ENCODE results near the gene GRK1.

DNA sequence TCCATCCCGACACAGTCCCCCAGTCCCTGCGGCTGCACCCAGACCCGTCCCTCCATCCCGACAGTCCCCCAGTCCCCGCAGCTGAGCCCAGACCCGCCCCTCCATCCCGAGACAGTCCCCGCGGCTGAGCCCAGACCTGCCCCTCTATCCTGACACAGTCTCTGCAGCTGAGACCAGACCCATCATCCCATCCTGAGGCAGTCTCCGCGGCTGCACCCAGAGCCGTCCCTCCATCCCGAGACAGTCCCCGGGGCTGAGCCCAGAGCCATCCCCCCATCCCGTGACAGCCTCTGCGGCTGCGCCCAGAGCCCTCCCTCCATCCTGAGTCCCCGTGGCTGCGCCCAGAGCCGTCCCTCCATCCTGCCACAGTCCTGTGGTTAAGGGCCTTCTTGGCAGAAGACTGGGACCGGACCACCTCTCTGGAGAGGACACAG lies 63.3 kb downstream of the GRK1 start:
- no peak for TF ChIP-seq CTCF (conservative IDR thresholded peaks at IDR 0.05; ENCODE audit: low read length)
- TF ChIP-seq EZH2phosphoT487 (IDR thresholded peaks at IDR 0.05; ENCODE audit: borderline replicate concordance, low read depth, low read length), result no peak
